NCI-H2081 treated with DMSO at 0.1 percent for 48 hours (cell line): ENCODE measurements around the gene XXYLT1.
"Not testable (repeated sequence)": the region's sequence is repeated elsewhere in the genome, so short reads cannot be mapped to it uniquely, and the experiment has no call there.

Source experiments
- DNase-seq: peaks from one replicate; lab custom pipeline; 2025; lab: John Stamatoyannopoulos, UW

XXYLT1 gene

DNA sequence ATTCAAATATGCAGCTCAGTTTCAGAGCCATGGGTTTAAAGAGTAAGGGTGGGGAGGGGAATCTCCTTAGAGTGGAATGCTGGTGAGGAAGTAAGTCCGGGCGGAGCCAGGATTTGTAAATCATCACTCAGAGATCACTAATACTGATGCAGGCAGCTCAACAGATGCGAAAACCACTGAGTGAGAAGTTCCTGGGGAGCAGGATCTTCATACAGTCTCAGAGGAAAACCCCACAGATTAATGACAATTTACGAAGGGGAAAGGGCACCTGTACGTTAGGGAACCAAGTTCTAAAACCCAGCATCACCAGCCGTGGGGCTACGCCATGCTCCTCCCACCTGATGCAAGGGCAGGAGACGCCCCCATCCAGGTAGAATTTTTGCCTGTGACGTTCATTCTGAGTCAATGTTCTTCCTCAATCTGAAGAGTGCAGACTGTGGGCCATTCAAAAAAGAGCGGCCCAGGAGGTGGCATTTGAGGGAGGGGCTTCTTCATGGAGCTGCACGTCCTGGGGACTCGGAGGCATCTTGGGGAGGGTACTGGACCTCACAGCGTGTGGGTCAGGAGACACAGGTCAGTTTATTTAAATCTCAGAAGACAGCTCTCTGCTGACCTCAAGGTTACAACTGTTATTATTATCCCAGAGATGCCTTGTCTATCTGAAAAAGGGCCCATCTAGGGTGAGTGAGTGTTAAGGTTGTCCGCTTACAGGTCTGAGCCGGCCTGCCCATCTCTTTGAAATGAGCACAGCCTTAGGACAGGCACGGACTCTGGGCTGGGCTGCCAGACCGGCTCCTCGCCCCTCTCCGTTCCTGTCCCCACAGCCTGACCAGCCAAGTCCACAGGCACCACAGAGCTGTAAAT lies 228.0 kb downstream of the XXYLT1 start:
- no peak for DNase-seq

DNA sequence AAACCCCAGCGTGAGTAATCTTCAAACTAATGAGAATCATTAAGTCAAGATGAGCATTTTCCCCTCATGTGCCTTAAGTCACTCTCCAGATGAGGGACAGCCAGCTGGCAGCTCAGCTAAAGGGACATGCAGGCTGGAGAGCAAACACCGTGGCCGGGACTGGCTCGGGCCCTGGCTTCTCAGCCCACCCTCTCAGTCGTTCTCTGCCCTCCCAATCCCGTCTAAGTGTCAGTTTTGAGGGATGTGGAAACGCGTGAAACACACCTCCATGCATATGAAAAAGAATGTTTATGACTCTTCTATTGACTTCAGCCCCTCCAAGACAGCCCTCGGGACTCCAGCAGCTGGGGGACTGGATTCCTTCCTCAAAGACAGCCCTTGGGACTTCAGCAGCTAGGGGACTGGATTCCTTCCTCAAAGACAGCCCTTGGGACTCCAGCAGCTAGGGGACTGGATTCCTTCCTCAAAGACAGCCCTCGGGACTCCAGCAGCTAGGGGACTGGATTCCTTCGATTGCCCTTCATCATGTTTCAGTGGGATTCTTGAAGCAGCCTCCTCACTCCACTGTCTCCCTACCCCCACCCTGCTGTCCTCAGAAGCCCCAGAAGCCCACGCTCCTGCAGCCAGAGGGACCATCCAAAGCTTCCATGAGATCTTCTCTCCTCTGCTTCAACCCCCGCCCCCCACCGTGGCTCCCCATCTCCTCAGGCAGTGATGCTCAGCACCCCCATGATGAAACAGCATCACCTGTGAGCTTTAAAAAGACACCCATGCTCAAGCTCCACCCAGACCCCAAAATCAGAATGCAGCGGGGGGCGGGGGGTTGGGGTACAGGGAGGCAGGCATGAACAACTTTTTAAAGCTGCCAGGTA lies 228.9 kb downstream of the XXYLT1 start:
- no peak for DNase-seq

DNA sequence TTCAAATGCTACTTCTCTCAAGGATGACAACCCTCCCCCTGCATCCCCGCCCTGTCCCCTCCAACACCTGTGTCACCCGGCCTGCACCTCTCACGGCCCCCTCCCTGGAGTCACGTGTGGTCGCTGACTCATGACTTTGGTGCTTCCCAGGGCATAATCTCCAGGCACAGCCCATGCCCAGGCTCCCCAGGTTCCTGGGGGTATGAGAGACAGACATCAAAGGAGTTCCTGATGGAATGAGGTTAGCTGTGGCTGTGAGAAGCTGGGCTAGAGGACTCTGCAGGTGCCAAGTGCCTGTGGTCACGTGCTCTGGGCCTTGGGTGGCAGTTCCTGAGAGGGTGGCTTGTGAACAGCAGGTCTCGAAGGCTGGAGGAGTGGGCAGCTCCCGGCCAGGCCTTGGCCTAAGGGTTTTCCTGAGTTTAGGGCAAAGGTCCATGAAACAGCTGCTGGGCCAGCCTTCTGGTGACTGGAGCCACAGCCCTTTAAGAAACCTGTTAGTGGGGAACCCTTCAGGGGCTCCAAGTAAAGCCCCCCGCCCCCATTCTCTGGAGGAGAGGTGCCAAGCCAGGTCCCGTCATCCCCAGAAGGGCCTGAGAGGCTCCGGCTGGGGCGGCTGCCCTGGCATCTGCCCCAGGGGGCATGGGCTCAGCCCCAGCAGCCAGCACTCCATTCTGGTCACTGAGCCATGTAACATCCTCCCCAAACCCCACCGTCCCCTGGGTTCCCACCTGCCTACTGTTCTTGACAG lies 230.0 kb downstream of the XXYLT1 start:
- DNase-seq: no peak

DNA sequence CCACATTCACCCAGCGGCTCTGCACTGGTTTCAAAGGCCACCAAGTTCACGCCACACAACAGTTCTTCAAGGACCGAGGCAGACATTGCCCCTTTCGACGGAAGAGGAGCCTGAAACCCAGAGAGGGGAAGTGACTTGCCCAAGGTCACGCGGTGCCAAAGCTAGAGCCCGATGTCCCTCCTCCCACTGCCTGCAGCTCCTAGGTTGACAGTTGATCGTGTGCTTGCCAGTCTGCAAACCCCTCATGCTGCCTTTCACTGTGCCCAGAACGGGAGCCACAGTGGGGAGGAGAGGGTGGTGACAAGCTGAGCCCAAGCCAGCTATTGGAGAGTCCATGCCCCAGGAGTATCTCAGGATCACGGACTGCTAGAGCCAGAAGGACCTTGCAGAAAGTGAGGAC lies 230.9 kb downstream of the XXYLT1 start:
- DNase-seq: no peak

DNA sequence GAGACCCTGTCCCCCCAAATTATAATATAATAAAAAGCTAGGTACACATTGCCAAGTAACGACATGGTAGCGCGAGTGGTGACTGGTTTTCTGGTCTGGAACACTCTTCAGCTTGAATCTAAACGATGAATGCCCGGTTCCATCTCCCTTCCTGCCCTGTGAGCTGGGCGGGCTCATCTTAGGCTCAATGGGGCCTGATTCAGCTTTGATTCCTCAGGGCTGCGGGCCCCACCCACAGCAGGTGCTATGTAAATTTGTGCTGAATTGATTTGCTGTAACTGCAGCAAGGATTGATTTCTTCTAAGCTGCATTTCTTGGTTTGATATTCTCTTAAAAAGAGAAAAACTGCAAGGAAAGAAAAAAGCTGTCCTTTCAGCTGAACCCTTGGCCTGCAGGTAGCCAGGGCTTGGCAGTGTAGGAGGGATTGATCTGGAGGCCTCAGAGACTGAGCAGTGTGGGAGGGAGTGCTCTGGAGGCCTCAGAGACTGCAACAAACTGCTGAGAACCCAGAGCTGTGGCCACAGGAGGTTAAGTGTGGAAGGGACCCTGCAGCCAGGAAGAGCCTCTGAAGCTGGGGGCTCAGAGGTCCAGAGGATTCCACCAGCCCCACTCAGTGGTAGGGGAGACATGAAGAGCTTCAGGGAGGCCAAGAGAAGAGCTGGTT lies 231.6 kb downstream of the XXYLT1 start:
- DNase-seq: no peak

DNA sequence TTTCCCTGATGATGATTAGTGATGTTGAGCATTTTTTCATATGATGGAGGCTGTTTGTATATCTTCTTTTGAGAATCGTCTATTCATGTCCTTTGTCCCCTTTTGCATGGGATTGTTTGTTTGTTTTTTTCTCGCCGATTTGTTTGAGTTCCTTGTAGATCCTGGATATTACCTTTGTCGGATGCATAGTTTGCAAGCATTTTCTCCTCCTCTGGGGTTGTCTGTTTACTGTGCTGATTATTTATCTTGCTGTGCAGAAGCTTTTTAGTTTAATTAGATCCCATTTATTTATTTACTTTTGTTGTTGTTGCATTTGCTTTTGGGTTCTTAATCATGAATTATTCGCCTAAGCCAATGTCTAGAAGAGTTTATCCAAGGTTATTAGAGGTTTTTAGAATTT lies 232.8 kb downstream of the XXYLT1 start:
- DNase-seq: no peak

DNA sequence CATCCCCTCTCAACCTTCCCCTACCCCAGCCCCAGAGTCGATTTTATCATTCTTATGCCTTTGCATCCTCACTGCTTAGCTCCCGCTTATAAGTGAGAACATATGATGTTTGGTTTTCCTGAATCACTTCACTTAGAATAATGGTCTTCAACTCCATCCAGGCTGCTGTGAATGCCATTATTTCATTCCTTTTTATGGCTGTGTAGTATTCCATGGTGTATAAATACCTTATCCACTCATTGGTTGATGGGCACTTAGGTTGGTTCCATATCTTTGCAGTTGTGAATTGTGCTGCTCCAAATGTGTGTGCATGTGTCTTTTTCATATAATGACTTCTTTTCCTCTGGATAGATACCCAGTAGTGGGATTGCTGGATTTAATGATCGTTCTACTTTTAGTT lies 233.4 kb downstream of the XXYLT1 start:
- not testable (repeated sequence) for DNase-seq

DNA sequence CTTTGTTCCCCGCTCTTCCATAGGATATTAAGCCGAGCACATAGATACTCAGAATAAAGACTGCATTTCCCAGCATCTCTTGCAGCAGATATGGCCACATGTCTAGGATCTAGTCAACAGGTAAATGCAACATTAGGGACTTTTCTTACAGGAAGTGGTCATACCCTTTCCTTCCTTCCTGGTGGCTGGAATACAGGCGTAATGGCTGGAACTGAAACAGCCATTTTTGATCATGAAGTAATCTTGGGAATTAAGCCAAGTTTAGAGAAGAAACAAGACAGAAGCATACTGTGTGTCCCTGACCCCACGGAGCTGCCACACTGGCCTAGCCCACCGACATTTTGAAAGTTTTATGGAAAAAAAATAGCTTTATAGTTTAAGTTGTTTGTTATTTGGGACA lies 234.0 kb downstream of the XXYLT1 start:
- DNase-seq: no peak

DNA sequence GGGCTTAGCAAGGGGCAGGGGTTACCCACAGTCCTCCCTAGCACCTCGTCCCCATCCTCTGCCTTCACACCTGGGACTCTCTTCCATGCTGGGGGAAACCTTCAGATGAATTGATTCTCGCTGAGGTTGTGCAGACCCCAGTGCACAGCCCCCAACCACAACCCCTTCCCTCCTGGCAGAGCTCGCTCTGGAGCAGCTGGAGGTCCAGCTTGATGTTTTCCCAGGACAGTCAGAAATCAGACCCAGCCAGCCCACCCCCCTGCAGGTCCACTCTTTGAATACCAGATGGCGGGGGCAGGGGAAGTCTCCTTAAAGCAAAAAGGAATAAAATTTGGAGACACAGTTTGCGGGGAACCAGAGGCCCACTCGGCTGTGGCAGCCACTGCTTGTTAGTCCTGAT lies 234.4 kb downstream of the XXYLT1 start:
- no peak for DNase-seq

DNA sequence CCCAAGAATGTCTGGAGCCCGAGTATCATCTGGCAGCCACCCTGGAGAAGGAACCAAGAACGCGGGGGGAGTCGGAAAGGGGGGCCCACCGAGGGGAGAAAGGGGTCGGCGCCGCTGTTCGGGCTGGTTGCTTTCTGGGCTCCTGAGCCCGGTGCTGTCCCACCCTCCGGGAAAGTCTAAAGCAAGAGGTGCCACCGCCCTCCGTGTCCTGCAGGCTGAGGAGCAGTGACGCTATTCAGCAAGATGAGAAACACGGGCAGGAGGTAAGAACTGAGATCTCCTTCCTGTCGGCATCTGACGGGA lies 234.8 kb downstream of the XXYLT1 start:
- no peak for DNase-seq

DNA sequence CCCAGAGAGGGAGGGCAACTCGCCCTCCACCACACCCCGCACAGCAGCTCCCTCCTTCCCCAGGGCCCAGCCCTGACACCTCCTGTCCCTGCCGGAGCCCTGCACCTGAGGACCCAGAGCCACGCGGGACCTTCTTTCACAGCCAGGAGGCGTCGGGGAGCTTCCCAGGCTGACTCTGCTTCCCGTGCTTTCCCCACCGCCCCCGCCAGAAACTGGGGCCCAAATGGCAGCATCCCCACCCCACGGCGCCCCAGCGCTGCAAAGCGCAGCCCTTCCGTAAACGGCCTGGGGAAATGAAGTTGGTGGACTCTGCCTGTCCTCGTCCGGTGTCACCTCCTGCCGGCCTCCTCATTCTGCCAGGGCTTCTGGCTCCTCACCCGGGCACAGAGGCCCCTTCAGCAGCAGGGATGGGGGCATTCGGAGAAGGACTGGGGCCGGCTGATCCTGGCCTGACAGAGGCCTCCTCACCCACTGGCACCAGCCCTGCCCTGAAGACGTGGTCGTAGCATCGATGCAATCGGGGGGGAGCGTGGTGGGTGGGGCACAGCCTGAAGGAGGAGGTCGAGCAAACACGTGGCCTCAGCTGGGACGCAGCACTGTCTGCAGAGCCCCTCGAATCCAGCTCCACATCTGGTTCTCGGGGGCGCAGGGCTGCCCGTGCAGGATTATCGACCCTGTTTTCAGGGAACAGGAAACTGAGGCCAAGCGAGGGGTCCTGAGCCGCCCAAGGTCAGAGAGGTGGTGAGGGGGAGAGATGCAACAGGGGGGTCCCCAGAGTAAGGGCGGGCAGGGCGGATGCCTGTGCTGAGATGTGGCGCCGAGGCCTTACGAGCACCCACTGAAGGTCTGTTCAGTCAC lies 235.4 kb downstream of the XXYLT1 start:
- no peak for DNase-seq

DNA sequence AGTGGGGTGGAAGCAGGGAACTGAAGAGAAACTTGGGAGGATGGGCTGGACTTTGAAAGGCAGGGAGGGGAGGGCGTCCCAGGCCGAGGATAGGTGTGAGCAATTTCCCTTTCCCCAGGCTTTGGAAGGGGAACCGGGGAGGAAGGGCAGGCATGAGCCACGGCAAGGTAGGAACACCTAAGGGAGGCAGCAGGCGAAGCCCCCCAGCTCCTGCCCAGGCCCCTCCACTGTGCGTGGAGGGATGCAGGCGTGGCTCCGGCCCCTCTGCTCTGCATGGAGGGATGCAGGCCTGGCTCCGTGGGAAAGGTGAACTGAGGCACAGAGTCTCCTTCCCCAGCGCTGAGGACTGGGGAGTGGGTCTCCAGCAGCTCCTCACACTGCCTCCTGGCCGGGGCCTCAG lies 236.4 kb downstream of the XXYLT1 start:
- no peak for DNase-seq

DNA sequence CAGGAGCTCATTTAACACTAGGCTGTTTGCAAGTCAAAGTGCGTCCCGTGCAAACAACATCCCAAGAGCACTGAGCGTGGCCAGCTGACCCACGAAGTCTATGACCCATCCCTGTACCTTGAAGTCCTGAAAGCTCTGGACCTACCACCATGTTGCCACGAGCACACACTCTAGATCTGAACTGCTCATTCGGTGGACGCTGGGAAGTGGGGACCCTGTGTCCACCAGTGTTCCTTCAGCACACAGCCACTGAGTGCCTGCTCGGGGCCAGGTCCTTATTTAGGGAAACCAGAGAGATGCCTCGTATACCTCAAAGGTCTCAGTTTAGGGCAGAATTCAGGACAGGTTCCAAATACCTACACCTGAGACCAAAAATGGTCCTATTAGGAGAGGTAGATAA lies 236.9 kb downstream of the XXYLT1 start:
- DNase-seq: no peak

DNA sequence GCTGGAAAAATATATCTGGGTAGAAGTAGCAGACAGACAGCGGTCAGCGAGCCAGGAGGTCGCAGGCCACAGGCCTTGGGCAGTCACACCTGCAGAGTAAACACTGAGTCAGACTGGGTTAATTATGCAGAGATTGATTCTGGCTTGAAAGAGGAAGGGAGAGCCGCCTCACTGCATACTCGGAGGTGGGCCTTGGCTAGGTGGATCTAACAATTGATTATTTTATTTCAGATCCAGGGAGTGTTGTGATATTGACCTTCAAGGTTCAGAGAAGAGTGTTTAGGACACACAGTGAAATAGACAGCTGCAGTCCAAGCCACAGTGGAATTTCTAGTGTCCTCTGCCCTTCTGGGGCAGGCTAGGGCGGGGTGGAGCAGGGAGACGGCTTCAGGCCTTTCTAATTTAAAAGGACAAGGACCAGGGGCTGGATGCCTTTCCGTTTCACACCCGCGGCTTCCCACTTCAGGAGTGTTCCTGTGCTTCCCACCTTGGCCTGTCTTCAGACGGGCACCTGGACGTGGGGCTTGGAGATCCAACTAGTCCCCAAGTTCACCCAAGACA lies 237.3 kb downstream of the XXYLT1 start:
- DNase-seq: no peak

DNA sequence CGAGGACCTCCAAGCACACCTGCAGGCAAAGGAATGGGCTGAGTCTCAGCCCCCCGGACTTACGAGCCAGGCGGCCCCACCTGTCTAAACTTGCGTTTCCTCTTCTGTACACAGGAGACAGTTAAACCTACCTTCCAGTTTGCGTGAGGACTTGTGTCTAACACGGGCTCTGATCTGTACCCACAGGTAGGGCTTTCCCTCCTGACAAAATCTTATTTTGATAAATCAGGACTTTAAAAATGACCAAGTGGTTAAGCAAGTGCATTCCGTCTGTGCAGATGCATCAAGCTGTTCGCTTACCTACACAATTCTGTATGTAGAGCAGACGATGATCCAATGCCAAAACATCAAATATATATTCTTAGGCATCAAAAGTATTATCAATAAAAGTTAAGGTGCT lies 238.0 kb downstream of the XXYLT1 start:
- DNase-seq: no peak

DNA sequence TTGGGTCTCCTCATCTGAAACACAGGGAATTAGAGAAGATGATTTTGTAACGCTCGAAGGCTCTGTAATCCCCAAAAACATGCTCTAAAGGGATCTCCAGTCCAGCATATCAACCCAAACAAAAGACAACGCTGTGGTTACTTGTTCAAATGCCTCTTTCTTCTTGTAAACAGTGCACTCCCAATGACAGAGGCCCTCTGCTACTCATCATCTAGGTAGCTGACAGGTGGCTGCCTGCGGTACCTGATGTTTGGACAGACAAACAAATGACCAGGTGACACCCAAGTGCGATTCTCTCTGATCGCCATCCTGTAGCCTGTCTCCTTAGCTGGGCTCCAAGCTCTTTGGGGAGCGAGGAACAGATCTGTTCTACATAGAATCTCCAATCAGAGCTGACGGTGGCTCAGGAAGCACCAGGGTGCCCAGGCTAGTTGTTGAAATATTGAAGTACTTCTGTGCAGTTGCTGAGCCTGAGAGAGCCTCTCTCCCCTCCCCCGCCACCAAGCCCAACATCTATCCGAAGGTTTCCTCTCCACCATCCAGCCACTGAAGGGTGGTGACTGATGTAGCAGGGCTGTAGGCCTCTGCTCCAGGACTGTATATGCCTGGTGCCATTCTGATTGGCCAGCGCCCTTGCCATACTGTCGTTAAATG lies 238.7 kb downstream of the XXYLT1 start:
- no peak for DNase-seq

DNA sequence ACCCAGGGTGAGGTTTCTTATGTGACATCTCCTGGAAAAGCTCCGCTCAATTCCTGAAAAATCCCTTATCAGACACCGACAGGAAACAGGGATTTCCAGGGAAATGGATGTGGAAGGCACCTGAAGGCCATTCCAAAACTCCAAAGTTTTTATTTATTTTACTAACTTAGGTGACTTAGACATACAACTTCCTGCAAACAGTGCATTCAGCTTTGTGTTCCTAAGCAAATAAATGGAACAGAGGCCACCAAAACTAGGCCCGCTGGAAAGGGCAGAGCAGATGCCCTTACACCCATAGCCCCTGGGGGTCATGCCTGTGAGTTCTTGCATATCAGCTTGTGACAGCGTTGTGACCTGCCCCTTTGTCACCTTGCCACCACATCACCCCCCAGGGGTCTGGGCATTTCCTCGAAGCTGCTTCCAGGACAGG lies 239.4 kb downstream of the XXYLT1 start:
- no peak for DNase-seq

DNA sequence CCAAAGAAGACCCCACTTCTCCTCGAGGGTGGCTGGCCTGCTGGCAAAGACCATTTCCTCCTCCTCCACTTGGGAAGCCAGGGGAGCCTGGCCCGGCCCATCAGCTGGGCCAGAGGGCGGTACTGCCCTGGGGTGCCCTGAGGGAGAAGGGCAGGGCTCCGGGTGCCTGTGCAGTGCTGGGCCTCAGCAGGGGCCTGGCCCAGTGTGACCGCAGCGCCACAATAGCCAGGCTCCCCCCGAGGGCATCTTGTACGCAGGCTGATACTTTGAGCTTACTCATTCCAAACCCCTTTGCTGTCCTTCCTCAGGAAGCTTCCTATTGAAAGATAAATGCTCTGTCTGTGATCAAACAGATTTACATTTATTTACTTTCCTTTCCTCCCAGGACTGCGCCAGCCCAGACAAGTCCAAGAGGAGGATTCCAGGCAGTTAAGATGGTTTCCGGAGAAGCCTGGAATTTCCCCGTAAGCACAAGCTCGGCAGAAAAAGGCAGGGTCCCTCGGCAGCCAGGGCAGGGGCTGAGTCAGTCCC lies 240.1 kb downstream of the XXYLT1 start:
- no peak for DNase-seq

DNA sequence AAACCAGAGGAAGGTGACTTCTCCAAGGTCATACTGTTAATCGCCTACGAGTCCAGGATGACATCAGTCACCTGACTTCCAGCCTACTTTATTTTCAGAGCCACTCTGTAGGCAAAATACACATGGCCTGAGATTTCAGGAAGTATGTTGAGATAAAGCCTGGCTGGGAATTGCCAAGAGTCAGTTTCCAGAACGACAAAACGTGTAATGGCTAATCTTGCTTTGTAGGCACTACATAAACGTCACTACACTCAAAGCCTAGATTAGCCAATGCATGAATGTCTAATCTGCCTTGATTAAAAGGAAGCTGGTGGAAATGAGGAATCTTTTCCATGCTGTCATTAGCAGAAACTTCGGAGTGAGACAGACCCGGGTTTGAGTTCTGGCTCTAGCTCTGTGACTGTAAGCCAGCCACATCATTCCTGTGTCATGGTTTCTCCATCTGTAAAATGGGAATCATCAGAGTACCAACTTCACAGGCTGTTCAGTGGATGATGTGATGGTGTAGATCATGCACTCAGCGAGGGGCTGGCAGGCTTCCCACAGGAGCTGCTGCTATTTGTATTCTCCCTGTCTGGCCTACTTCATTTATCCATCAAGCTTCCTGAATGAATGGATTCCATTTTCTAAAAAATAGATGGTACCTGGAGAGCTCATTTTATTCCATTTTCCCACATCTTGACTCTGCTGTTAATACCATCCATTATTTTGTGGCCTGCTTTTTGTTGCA lies 241.9 kb downstream of the XXYLT1 start:
- DNase-seq: no peak

DNA sequence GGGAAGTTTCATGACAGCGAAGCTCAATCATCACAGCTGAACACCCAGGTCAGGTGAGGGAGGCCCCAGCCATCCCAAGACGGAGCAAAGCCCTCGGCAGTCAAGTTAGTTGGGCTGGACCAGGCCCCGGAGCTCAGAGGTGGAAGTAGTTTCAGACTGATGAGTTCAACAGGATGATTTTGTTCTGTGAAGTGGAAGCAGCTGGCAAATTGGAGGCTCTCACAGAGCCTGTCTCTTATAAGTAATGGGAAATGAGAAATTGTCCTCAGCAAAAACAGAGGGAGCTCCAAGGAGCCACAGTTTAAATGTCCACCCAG lies 245.1 kb downstream of the XXYLT1 start:
- DNase-seq: no peak
